Measurements from ENCODE around the gene PSD2.

Gene PSD2

GRCh38 chr5:139872851-139873794 lies 77.5 kb downstream of the PSD2 start:
- no peak for TF ChIP-seq POLR2AphosphoS5 (IDR thresholded peaks at IDR 0.05; ENCODE audit: low read depth, low read length)
- TF ChIP-seq FOXP2 (optimal IDR thresholded peaks at IDR 0.05; ENCODE audit: borderline replicate concordance, extremely low read depth, extremely low read length, insufficient read depth), result no peak
- no peak for TF ChIP-seq SIN3A (IDR thresholded peaks at IDR 0.05; ENCODE audit: borderline replicate concordance, insufficient read depth, low read length)
- TF ChIP-seq TAF1 (IDR thresholded peaks at IDR 0.05; ENCODE audit: borderline replicate concordance, insufficient read depth, low read length), result no peak
- TF ChIP-seq REST (IDR thresholded peaks at IDR 0.05; ENCODE audit: insufficient read depth in 1 of 2, low read depth in 2 of 2, low read length in 2 of 2), result no peak

GRCh38 chr5:139875957-139876356 lies 80.3 kb downstream of the PSD2 start:
- no peak for TF ChIP-seq POLR2AphosphoS5 (IDR thresholded peaks at IDR 0.05; ENCODE audit: low read depth, low read length)
- TF ChIP-seq REST (IDR thresholded peaks at IDR 0.05; ENCODE audit: insufficient read depth in 1 of 2, low read depth in 2 of 2, low read length in 2 of 2), result no peak
- no peak for TF ChIP-seq FOXP2 (optimal IDR thresholded peaks at IDR 0.05; ENCODE audit: borderline replicate concordance, extremely low read depth, extremely low read length, insufficient read depth)
- TF ChIP-seq SIN3A (IDR thresholded peaks at IDR 0.05; ENCODE audit: borderline replicate concordance, insufficient read depth, low read length), result no peak
- TF ChIP-seq TAF1 (IDR thresholded peaks at IDR 0.05; ENCODE audit: borderline replicate concordance, insufficient read depth, low read length), result no peak

GRCh38 chr5:139877129-139877597 lies 81.6 kb downstream of the PSD2 start:
- no peak for TF ChIP-seq REST (IDR thresholded peaks at IDR 0.05; ENCODE audit: insufficient read depth in 1 of 2, low read depth in 2 of 2, low read length in 2 of 2)
- TF ChIP-seq TAF1 (IDR thresholded peaks at IDR 0.05; ENCODE audit: borderline replicate concordance, insufficient read depth, low read length), result no peak
- no peak for TF ChIP-seq FOXP2 (optimal IDR thresholded peaks at IDR 0.05; ENCODE audit: borderline replicate concordance, extremely low read depth, extremely low read length, insufficient read depth)
- no peak for TF ChIP-seq SIN3A (IDR thresholded peaks at IDR 0.05; ENCODE audit: borderline replicate concordance, insufficient read depth, low read length)
- TF ChIP-seq POLR2AphosphoS5 (IDR thresholded peaks at IDR 0.05; ENCODE audit: low read depth, low read length), result no peak

GRCh38 chr5:139878093-139878492 lies 82.5 kb downstream of the PSD2 start:
- TF ChIP-seq POLR2AphosphoS5 (IDR thresholded peaks at IDR 0.05; ENCODE audit: low read depth, low read length) (no peak), SIN3A (IDR thresholded peaks at IDR 0.05; ENCODE audit: borderline replicate concordance, insufficient read depth, low read length) (no peak), FOXP2 (optimal IDR thresholded peaks at IDR 0.05; ENCODE audit: borderline replicate concordance, extremely low read depth, extremely low read length, insufficient read depth) (no peak), TAF1 (IDR thresholded peaks at IDR 0.05; ENCODE audit: borderline replicate concordance, insufficient read depth, low read length) (no peak), REST (IDR thresholded peaks at IDR 0.05; ENCODE audit: insufficient read depth in 1 of 2, low read depth in 2 of 2, low read length in 2 of 2) (no peak)
